Stimulated activated CD8-positive, alpha-beta memory T cell treated with anti-CD3 and anti-CD28 coated beads, Interleukin-7, amount 100 ng/mL, for 24 hours (primary cell): ENCODE results near the gene TENM3.
"Not testable (repeated sequence)": the region's sequence is repeated elsewhere in the genome, so short reads cannot be mapped to it uniquely, and the experiment has no call there.

Experiments used
- DNase-seq: peaks from one replicate; pipeline ENCODE4 v3.0.0-alpha.2; 2020; ENCODE audit warnings: low read depth

Gene TENM3

DNA sequence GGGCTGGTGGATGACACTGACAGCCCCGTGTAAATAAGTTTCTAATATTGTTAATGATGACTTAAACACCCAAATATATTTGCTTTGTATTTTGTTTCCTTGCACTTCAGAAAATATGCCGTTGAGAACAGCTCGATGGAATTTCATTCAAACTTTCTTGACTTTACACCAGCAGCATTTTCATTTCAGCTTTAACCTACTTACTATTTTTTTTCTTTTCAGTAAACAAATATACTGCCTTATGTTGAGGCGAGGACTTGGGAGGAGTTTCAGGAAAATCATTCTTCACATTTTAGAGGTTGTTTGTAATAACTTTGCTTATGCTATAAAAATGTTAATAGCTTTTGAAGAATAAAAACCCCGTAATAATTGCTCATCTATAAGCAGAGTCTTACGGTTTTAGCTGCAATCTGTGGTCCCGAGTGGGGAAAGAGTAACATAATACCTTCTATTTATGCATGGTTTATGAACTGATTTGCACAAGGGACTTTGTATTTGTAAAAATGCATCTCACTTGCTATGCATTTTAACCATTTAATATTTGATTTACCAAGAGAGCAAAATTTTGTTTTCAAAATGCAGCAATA lies 14.1 kb upstream of the TENM3 start:
- DNase-seq: no peak

DNA sequence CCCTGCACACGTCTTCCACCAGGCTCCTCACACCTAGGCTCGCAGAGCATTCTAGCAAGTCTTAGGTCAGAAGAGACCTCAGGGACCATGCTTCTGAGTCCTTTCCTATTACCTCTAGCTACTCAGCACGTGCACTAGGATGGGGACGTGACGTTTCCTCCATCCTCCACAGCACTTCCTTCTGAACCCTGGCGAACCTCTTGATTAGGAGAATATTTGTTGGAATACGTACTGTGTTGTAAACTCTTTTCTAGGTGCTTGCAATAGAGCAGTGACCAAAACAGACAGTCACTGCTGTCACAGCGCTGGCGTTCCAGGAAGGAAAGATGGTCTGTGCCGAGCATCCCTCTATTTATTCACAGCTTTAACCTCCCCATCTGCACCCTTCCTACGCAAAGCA lies 12.9 kb upstream of the TENM3 start:
- DNase-seq: no peak

DNA sequence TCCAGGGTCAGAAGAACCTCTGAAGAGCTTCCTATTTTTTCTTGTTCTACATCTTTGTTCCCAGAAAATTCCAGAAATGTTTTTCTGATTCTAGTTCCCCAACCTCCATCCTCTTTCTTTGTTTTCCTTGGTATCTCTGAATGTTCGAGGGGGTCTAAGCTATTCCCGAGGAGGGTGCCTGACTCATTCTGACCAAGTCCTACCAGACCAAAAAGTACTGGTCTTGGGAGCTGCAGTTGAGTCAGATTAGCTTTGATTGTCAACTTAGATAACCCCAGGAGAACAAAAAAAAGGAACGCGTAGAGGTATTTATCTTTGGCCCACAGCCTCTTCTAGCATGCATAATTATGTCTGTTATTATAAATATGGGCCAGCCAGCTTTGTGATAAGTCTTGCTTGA lies 12.1 kb upstream of the TENM3 start:
- no peak for DNase-seq

DNA sequence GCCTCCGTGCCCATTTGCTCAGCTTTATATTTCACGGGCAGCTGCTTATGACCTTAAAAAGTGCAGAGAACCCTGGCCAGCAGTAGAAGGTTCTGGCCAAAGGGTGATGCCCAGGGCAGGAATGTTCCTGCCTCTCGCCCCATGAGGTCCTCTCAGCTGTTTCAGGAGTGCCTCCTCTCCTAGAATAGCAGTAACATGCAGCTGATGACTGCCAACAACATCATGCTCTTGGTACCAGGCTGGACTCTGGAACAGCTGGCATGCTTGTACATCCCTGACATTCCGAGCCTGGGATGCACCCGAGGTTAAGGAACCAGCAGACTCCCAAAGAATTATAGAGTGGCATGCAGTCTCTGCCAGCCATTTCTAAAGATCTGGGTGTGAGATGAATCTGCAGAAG lies 11.7 kb upstream of the TENM3 start:
- no peak for DNase-seq

DNA sequence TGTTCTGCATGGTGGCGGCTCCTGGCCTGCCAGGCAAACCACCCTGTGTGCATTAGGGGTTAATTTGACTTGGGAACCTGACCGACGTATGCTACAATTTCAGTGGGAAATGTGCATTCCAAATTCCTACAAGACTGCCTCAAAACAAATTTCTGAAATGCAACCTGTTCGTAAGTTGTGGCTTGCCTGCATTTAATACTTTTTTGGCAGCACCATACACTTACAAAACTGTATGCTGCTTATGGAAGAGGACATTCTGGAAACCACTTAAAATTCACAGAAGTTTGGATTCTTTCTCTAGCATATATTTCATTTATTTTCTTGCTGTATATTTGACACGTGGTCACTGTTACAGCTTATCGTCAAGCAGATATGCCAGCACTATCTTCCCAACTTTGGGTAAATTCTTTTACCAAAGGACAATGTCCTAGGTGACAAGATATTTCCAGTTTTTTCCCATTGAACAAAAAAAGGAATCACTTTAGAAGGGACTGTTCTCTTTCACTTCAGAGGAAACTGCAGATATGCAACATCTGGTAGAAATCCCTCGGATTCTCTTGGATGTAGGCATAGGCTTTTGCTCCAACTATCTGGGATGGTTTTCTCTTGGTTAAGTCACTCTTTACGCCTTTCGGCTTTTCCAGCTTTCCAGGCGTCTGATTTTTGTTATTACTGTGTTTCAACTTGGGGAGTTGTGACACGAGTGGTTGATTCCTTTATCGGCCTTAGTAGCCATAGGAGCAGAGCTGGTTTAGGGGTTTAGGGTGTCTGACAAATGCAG lies 9.7 kb upstream of the TENM3 start:
- DNase-seq: no peak

DNA sequence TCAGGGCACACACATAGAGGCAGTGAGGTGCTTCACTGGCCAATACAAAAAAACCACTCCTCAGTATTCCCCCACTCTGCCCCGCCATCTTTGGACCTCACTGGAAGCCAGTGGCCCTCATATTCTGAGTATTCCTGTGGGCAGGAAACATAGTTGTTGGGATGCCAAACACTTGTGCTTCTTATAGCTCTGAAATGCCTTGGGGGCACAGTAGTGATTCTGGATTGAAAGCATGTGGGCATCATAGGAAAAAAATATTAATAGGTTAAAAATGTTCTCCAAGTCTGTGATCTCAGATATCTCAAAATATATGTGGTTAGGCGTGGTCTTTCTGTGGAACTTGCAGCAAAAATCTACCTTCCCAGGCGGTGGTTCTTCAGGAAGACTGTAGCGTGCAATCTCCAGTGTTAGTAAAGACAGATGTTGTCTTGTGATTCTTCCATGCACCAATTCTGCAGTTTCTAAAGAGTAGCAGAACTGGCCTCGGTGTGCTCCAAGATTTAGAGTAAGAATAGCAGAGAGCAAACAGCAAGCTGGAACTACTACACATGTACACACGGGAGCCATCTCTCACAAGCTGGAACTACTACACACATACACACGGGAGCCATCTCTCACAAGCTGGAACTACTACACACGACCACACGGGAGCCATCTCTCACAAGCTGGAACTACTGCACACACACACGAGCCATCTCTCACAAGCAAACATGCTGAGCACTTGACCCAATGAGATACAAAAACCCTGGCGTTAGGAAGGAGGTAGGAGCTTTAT lies 8.0 kb upstream of the TENM3 start:
- DNase-seq: no peak

DNA sequence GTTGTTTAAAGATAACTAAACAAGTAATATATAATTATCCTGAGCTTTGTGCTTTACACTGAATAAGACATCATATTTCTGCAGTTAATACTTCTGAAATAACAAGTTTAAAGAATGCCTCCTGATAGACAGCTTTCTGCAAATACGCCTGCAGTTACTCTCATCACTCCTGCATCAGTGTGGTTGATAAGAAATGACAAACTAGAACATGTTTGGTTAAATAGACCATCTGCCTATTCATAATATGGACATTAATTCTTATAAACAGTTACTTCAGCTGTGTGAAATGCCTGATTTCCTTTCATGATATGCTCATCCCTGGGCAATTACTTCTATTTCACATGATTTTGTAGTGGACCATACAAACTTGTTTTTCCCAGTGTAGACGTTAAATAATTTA lies 7.0 kb upstream of the TENM3 start:
- DNase-seq: no peak

DNA sequence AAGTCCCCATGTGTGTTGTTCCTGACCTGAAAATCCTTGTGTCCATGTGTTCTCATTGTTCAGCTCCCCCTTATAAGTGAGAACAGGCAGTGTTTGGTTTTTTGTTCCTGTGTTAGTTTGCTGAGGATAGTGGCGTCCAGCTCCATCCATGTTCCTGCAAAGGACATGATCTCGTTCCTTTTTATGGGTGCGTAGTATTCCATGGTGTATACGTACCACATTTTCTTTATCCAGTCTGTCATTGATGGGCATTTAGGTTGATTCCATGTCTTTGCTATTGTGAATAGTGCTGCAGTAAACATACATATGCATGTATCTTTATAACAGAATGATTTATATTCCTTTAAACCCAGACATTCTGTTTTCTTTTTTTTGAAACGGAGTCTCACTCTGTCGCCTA lies 6.2 kb upstream of the TENM3 start:
- not testable (repeated sequence) for DNase-seq

DNA sequence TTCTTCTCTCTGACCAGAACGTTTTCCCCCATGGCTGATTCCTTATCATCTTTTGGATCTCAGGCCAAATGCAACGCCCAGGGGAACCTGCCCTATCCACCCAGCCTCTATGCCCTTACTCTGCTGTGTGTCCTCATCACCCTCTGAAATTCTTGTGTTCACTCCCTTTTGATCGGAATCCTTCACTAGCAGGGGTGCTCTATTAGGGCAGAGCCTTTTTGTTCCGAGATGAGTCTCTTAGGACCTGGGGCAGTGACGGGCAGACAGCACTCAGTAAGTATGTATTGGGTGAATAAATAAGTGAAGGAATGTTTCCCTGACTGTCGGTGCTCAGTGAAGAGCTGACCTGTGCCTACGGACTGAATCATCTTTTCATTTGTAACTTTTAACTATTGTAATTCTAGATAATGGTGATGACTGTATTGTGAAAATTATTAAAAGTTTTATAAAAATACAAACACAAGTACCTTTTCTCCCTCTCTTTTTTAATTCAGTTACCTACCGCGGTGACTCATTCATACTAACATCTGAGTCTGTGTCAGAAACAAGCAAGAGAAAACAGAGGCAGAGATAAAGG lies 4.8 kb upstream of the TENM3 start:
- no peak for DNase-seq

DNA sequence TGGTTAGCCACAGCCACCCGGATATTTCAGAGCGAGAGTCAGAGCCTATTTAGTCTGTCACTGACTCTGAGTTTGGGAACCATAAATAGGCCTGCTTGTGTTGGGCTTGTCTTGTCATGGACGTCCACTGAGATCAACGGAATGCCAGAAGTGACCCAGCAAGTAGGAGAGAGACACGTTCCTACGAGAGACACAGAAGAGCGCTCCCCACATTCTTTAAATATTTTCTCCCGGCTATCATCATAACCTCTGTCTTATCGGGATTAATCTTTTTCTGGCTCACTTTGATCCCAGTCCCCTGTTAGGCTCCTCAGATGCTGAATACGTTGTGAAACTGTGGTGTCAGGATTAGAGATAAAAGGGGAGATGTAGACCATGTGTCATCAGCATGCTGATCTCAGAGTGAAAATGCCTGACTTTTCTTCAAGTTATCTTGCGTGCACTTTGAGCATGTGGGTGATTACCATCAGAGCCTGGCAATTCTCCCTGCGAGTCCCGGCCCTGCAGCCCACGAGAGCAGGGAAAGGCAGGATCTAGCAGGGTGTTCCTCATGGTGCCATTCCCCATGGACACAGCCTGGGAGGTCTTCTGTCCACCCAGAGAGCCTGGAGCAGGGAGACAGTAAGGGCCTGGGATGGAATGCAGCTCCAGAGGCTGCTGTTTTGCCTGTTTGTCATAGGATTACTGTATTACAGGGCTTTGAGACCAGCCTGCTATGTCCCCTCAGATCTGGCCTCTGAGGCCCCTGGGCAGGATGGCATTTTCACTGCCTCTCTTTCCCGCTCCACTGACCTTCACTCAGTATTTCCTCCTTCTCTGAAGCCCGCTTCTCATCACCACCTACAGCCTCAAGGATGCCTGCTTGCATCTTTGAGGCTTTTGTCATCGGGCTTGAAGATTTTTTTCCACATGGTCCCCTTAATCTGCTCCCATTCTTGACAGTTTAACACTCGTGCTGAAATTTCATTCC lies 2.8 kb upstream of the TENM3 start:
- no peak for DNase-seq

DNA sequence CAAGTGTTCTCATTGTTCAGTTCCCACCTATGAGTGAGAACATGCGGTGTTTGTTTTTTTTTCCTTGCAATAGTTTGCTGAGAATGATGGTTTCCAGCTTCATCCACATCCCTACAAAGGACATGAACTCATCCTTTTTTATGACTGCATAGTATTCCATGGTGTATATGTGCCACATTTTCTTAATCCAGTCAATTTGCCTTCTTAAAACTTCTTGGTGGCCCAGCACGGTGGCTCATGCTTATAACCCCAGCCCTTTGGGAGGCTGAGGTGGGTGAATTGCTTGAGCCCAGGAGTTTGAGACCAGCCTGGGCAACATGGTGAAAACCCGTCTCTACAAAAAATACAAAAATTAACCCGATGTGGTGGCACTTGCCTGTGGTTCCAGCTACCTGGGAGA lies 942 bp upstream of the TENM3 start:
- not testable (repeated sequence) for DNase-seq

DNA sequence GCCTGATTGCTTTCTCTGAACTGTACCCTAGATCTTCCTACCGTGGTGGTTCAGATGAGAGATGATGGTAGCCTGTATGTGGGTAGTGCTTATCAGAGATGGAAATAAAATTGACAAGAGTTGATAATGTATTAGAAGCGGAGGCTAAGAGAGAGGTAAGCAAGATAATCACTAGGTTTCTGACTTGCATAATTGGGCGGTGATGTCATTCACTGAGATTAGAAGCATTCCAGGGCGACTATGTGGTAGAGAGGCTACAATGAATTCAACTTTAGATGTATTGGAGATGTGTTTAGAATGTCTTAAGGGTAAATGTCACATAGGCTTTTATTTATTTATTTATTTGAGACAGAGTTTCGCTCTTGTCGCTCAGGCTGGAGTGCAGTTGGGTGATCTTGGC lies 415 bp upstream of the TENM3 start:
- DNase-seq: no peak

DNA sequence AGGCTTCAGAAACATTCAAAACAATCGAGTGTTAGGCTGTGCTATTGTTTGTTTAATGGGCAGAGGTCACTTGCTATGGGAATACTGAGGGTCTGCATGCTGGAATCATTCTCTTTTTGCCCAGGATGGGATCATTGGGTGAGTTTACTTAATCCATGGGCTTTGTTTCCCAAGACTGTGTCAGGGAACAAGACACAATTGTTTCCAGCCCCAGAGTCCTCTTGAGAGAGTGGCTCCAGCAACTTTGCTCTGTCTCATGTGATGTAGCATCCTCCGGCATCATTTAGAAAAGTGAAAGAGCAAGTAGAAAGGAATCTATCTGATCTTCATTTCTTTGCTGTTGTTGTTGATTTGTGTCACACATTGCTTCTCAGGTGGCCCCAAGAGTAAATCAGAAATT lies 1.8 kb downstream of the TENM3 start:
- DNase-seq: no peak

DNA sequence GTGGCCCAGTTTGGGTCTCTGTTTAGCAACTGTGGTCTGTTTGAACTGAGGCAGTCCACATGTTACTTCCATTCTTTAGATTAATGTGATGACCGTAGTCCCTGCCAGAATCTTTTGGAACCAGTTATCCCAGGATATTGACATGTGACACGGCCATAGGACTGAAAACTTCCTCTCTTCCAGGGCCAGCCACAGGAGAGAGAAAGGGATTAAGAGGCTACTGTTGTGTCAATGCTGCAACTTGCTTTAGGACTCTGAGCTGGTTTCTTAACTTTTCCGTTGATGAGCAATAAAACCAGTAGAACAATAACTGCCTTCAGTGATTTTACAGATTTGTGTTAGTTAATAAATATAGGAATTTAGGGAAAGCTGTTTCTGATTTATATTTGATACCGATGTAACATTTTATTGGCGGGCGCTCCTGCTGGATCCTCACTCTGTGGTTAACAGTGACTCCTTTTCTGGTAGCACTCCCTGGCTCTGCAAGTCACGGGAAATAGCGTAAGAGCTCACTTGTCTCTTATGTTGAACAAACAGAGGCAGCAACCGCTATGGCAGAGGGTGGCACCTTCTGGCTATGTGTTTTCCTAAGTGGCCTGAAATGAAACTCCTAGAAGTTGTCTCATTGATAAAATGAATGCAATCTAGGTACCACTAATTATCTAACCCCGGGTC lies 2.5 kb downstream of the TENM3 start:
- DNase-seq: no peak

DNA sequence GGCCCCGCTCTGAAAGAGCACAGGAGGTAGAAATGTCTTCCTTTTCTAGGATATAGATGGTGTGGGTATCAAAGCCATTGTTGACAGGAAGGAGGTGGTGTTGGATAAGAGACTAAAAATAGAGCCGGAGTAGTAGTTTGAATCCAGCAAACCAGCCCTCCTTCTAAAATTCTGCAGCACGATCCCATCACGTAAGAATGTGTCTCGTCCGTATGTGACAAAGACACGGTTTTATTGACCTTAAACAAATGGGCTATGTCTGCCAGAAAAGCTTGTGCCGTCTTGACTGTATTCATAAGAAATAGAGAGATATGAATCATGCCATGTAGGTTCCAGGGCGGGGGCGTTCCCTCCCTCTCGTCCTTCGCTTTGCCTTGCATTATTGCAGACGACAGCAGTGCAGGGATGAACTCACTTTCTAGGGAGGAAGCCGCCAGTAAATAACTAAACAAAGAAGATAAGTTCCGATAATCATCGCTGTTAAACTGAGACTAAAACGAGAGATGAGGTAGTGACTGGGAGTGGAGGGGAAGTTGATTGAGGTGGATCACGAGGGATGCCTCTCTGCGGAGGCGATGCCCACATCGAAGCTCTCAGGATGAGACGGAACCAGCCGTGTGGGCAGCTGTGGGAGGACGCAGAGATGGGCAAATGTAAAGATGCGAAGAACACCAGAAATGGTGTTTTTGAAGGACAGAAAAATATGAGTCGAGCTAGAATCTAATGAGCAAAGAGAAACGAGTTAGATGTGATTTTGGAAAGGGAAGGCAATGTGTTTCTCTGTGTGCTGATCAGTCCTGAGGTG lies 3.4 kb downstream of the TENM3 start:
- DNase-seq: no peak

DNA sequence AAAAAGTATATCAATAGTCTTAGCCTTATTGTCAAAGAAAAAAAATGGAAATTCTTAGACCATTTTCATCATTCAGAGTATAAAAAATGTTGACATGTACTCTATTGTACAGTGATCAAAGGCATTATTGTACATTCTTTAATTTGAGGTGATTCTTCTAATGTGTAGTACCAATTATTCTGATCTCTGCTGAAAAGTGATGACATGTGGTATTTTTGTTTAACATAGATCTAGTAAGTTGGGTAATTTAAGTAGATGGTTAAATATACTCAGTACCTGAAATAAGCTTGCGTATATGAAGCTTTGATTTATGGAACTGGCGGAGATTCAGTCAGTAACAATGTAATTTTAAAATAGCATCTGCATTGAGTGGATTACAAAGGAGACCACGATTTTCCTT lies 5.1 kb downstream of the TENM3 start:
- no peak for DNase-seq

DNA sequence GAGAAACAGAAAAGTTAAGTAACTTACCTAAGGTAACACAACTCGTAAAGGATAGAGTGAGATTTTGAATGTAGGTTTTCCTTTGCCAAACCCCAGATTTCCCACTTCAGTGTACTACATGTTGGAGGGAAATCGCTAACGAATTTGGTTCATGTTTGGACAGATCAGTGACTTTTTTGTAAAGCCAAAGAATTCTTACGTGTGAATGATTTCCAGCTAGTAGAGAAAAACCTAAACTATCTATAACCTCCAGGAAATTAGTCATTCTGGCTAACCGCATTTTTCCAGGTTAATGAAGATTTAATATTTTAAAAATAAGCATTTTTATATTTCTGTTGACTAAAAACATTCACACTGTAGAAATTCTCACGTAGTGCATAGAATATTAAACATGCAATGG lies 7.2 kb downstream of the TENM3 start:
- DNase-seq: no peak

DNA sequence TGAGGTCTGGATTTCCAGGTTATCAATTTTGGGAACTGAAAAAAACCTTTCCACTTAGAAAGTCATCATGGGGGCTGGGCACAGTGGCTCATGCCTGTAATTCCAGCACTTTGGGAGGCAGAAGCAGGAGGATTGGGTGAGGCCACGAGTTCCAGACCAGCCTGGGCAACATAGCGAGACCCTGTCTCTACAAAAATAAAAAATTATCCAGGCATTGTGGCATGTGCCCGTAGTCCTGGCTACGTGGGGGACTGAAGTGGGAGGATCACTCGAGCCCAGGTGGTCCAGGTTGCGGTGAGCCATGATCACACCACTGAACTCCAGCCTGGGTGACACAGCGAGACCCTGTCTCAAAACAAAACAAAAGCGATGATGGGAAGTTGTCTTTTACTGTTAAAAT lies 7.9 kb downstream of the TENM3 start:
- no peak for DNase-seq

DNA sequence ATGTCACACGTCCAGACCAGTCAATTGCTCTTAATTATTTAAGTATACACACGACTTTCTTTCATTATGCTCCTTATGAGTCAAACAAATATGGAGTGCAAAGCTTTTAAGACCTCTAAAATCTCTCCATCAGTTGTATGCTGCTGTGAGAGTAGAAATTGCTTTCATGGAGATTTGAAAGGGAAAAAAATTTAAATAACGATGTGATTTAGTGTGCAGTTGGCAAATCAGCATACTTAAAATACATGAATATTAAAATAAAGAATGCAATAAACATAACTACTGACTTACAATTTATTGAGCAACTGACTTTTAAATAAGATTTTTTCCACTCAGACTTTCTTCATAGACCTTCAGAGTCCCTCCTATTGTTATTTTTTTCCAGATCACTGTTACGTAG lies 9.0 kb downstream of the TENM3 start:
- no peak for DNase-seq

DNA sequence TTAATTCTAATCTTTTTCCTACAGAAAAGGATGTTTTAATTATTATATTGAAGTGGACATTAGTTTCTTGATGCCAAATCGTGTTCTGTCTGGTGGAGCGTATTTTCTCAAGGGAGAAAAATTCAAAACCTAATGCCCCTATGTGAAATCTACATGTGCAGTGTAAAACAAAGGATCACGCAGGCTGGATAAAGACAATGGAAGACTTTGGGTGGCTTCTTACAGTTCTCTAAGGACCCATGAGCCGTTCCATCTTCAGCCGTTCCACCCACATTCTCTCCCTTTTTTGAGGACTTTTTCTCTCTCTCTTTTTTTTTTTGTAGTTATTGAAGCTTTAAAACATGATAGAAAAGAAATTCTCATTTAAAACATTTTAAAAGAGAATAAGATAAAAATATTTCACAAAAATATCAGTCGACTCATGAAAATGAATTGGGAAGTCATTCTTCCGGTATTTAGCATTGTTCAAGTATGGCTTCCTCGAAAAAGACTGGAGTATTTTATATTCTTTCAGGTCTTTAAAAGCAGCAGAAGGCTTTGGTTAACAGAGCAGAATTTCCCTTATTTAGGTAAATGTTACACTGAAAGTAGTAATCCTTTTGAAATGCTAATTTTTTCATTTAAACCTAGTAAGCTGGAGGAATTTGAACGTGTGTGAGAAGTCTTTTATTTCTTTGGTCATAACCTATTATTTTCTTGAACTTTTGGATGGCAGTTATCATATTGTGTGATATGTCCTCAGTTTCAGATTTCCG lies 11.0 kb downstream of the TENM3 start:
- no peak for DNase-seq
